ENCODE data around the gene NSUN3. TPM values are rescaled to one million over a fixed set of nuclear protein-coding genes. Genes with fewer than 3 reads are reported as not detected.
"Not testable (repeated sequence)": the region's sequence is repeated elsewhere in the genome, so short reads cannot be mapped to it uniquely, and the experiment has no call there.

NSUN3 gene
- total RNA-seq, 1 donor from 2014 or later: 10.7 TPM

DNA sequence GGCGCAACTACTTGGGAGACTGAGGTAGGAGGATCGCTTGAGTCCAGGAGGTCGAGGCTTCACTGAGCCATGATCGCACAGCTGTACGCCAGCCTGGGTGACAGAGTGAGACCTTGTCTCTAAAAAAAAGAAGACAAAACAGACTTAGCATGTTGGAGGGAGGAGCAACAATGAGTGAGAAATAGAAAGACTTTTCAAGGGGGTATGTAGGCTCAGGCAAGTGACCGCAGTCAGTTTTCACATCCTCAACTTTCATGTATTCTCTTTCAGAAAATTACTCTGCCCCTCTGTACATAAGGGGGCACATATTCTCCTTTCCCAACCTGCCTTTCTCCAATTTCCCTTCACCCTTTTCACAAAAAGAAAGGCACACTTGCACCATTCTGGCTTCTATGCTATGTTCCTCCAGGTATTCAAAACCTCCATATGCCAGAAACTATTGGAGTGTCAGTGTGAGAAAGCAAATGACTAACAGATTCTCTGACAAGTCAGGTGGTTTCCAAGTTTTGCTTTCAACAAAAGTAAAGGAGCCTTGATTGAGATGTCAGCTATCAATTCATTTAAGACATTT, 7.6 kb downstream of the NSUN3 start:
- H3K4me3 Mint-ChIP-seq: no peak overlapping the region
- peaks cover 34% of the 10 kb centered on the region for H3K36me3 Mint-ChIP-seq
- no peak for DNase-seq (ENCODE audit: extremely low spot score, unreplicated experiment)
- H3K27ac Mint-ChIP-seq: no peak overlapping the region
- H3K9me3 Mint-ChIP-seq: no peaks in the 10 kb centered on the region
- peaks cover 18% of the 10 kb centered on the region for H3K4me1 Mint-ChIP-seq (ENCODE audit: unreplicated experiment)
- TF ChIP-seq, protein P1, sequence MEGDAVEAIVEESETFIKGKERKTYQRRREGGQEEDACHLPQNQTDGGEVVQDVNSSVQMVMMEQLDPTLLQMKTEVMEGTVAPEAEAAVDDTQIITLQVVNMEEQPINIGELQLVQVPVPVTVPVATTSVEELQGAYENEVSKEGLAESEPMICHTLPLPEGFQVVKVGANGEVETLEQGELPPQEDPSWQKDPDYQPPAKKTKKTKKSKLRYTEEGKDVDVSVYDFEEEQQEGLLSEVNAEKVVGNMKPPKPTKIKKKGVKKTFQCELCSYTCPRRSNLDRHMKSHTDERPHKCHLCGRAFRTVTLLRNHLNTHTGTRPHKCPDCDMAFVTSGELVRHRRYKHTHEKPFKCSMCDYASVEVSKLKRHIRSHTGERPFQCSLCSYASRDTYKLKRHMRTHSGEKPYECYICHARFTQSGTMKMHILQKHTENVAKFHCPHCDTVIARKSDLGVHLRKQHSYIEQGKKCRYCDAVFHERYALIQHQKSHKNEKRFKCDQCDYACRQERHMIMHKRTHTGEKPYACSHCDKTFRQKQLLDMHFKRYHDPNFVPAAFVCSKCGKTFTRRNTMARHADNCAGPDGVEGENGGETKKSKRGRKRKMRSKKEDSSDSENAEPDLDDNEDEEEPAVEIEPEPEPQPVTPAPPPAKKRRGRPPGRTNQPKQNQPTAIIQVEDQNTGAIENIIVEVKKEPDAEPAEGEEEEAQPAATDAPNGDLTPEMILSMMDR (conservative IDR thresholded peaks at IDR 0.05): no peak
- H3K27me3 Mint-ChIP-seq: no peaks in the 10 kb centered on the region

DNA sequence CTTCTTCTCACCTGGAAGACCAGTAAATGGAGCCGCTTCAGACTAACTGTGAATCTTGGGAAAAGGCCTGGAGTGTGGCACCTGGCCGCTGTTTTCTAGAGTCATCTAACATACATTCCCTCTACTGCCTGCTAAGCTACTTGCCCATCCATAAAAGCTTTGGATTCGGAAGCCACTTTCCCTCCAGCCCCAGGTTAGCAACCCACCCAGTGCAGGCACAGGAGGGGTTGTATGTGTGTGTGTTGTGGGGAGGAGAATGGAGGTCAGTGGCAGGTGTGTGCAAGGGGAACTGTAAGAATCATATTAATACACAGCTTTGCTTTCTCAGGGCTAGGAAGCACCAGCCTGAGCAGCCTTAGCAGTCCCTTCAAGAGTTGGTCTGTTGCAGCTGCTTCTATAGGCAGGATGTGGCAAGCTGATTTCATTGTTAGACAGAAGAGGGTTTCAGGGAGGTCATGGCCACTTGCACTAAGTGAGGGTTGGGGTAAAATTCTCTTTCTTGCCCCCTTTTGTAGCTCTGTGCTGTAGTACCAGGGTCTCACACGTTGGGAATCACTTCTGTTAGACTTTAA, 8.9 kb downstream of the NSUN3 start:
- no peak for DNase-seq (ENCODE audit: extremely low spot score, unreplicated experiment)
- no peak overlapping the region for H3K4me3 Mint-ChIP-seq
- no peaks in the 10 kb centered on the region for H3K27me3 Mint-ChIP-seq
- no peak overlapping the region for H3K27ac Mint-ChIP-seq
- peaks cover 40% of the 10 kb centered on the region for H3K36me3 Mint-ChIP-seq
- H3K4me1 Mint-ChIP-seq (ENCODE audit: unreplicated experiment): peaks cover 7% of the 10 kb centered on the region
- no peaks in the 10 kb centered on the region for H3K9me3 Mint-ChIP-seq
- TF ChIP-seq, protein P1 (conservative IDR thresholded peaks at IDR 0.05): no peak

DNA sequence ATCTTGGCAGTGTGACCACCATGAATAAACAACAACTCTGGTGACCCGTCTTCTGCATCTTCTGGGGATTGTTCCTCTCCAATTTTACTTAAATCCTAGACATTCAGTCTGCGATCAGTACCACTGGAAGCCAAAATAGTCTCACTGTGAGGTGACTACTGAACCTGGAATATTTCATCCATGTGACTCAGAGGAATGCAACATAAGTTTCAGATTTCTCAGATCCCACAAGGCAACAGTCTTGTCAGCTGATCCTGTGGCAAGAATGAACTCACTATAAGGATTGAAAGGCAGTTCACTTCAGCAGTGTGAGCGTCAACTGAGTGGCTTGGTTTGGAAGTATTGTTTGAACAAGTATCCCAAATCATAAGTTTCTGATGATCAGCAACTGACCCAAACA, 13.2 kb downstream of the NSUN3 start:
- Mint-ChIP-seq H3K9me3 (no peaks in the 10 kb centered on the region), H3K27ac (no peak overlapping the region), H3K4me1 (ENCODE audit: unreplicated experiment) (no peaks in the 10 kb centered on the region), H3K4me3 (no peak overlapping the region), H3K27me3 (no peaks in the 10 kb centered on the region), H3K36me3 (peaks cover 37% of the 10 kb centered on the region)
- DNase-seq (ENCODE audit: extremely low spot score, unreplicated experiment): no peak
- TF ChIP-seq, protein P1 (conservative IDR thresholded peaks at IDR 0.05): no peak

DNA sequence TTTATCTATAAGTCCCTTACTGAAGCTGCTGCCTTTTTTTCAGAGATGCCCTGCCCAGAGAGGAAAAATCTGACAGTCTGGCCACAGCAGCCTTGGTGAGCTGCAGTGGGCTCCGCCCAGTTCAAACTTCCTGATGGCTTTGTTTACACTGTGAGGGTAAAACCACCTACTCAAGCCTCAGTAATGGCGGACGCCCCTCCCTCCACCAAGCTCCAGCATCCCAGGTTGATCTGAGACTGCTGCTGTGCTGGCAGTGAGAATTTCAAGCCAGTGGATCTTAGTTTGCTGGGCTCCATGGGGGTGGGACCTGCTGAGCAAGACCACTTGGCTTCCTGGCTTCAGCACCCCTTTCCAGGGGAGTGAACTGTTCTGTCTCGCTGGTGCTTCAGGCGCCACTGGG, 17.7 kb downstream of the NSUN3 start:
- not testable (repeated sequence) for H3K4me3 Mint-ChIP-seq; DNase-seq (ENCODE audit: extremely low spot score, unreplicated experiment); H3K27me3 Mint-ChIP-seq; H3K27ac Mint-ChIP-seq; H3K9me3 Mint-ChIP-seq; H3K4me1 Mint-ChIP-seq (ENCODE audit: unreplicated experiment)
- H3K36me3 Mint-ChIP-seq: peaks cover 12% of the 10 kb centered on the region

DNA sequence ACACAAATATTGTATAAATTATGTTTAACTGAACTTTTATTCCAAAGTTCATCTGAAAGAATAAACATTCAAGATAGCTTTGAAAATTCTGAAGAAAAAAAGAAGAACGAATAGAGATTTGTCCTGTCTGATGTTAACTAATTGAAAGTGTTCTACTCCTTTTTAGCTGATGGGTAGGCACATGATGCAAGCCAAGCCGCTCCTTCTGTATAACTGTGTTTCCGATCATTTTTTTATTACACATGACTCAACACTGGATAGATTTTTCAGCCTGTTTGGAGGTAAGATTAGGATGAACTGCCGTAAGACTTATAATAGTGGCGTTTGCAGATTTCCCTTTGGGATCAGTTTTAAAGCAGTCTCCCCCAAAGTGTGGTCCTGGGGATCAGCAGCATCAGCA, 19.0 kb downstream of the NSUN3 start:
- H3K4me3 Mint-ChIP-seq: no peak overlapping the region
- TF ChIP-seq, protein P1 (conservative IDR thresholded peaks at IDR 0.05): no peak
- peaks cover 9% of the 10 kb centered on the region for H3K36me3 Mint-ChIP-seq
- no peaks in the 10 kb centered on the region for H3K9me3 Mint-ChIP-seq
- DNase-seq (ENCODE audit: extremely low spot score, unreplicated experiment): no peak
- H3K4me1 Mint-ChIP-seq (ENCODE audit: unreplicated experiment): no peaks in the 10 kb centered on the region
- H3K27me3 Mint-ChIP-seq: no peaks in the 10 kb centered on the region
- no peak overlapping the region for H3K27ac Mint-ChIP-seq

DNA sequence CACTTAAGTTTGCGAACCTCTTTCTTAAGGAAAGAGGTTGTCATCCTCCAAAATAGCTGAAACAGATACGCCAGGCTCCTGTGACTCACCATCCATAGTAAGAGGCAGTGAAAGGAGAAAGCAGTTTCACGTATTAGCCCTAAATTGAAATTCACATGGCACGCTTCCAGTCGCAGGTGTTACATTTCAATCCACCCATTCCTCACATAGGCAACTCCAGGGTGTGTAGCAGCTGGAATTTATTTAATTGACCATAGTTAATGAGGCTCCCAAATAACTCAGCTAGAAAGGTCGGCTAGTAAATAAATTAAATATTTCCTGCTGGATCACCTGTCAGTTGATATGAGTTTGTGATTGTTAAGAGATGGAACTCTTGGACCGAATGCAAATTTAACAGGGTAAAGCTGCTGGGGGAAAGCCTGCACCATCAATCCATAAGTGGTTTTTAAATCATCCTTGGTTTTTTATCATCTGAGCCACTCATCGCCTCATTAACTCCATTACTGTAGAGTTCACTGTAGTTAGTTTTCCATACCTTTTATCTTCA, 19.6 kb downstream of the NSUN3 start:
- Mint-ChIP-seq H3K36me3 (peaks cover 7% of the 10 kb centered on the region), H3K27ac (no peak overlapping the region), H3K4me3 (no peak overlapping the region), H3K9me3 (no peaks in the 10 kb centered on the region), H3K27me3 (no peaks in the 10 kb centered on the region), H3K4me1 (ENCODE audit: unreplicated experiment) (no peaks in the 10 kb centered on the region)
- TF ChIP-seq, protein P1 (conservative IDR thresholded peaks at IDR 0.05): no peak
- no peak for DNase-seq (ENCODE audit: extremely low spot score, unreplicated experiment)
